Measurements from ENCODE around the gene BUD31. TPM values are rescaled to one million over a fixed set of nuclear protein-coding genes. Genes with fewer than 3 reads are reported as not detected.

Gene BUD31
- total and polyA plus RNA-seq, 9 of the 15 experiments (the other 6 are each of a cell fraction or from before 2014, with no cell fraction given), result 105 to 342 (median 247) TPM

GRCh38 chr7:99419323-99420021 lies 10.7 kb downstream of the BUD31 start (continued):
- TF ChIP-seq, protein P1, sequence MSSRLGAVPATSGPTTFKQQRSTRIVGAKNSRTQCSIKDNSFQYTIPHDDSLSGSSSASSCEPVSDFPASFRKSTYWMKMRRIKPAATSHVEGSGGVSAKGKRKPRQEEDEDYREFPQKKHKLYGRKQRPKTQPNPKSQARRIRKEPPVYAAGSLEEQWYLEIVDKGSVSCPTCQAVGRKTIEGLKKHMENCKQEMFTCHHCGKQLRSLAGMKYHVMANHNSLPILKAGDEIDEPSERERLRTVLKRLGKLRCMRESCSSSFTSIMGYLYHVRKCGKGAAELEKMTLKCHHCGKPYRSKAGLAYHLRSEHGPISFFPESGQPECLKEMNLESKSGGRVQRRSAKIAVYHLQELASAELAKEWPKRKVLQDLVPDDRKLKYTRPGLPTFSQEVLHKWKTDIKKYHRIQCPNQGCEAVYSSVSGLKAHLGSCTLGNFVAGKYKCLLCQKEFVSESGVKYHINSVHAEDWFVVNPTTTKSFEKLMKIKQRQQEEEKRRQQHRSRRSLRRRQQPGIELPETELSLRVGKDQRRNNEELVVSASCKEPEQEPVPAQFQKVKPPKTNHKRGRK (tag; IDR thresholded peaks at IDR 0.05), result no peak
- TF ChIP-seq NCOA6 (IDR thresholded peaks at IDR 0.05) (no peak), SUPT5H (IDR thresholded peaks at IDR 0.05) (0 out of 2 replicates have a peak, but pooled peaks have one; percentile 30), MAZ (CRISPR knock-in tag; conservative IDR thresholded peaks at IDR 0.05 in 1 of 2, IDR thresholded peaks at IDR 0.05 in 1 of 2) (no peak), FOXK1 (CRISPR knock-in tag; IDR thresholded peaks at IDR 0.05; ENCODE audit: borderline replicate concordance) (no peak), KLF10 (CRISPR knock-in tag; IDR thresholded peaks at IDR 0.05) (no peak), NCOA4 (IDR thresholded peaks at IDR 0.05; ENCODE audit: partially characterized antibody) (no peak), MTA2 (IDR thresholded peaks at IDR 0.05; ENCODE audit: low read depth) (no peak), TFAP4 (CRISPR knock-in tag; IDR thresholded peaks at IDR 0.05; ENCODE audit: borderline replicate concordance) (no peak), ZBED1 (IDR thresholded peaks at IDR 0.05) (no peak), MAFF (IDR thresholded peaks at IDR 0.05; ENCODE audit: low read length) (no peak), POLR2G (IDR thresholded peaks at IDR 0.05; ENCODE audit: low read depth, low read length) (peak; percentile 69), GABPB2 (CRISPR knock-in tag; conservative IDR thresholded peaks at IDR 0.05) (no peak), ZNF778 (CRISPR knock-in tag; IDR thresholded peaks at IDR 0.05) (no peak), TAF9B (IDR thresholded peaks at IDR 0.05; ENCODE audit: partially characterized antibody) (no peak), FUS (optimal IDR thresholded peaks at IDR 0.05; ENCODE audit: low read depth, low read length) (no peak), CGGBP1 (CRISPR knock-in tag; IDR thresholded peaks at IDR 0.05) (no peak), NONO (IDR thresholded peaks at IDR 0.05; ENCODE audit: low read depth in 2 of 2, low read length in 1 of 2) (no peak), ZKSCAN8 (CRISPR knock-in tag; IDR thresholded peaks at IDR 0.05) (no peak), ZNF174 (CRISPR knock-in tag; IDR thresholded peaks at IDR 0.05) (no peak), ILK (tag; IDR thresholded peaks at IDR 0.05; ENCODE audit: borderline replicate concordance, low read depth) (no peak), HNRNPLL (IDR thresholded peaks at IDR 0.05; ENCODE audit: low read depth, low read length, poor library complexity, severe bottlenecking) (no peak), SETDB1 (IDR thresholded peaks at IDR 0.05; ENCODE audit: low read length) (no peak), U2AF2 (optimal IDR thresholded peaks at IDR 0.05; ENCODE audit: low read depth, low read length) (no peak)
- TF ChIP-seq, protein P2, sequence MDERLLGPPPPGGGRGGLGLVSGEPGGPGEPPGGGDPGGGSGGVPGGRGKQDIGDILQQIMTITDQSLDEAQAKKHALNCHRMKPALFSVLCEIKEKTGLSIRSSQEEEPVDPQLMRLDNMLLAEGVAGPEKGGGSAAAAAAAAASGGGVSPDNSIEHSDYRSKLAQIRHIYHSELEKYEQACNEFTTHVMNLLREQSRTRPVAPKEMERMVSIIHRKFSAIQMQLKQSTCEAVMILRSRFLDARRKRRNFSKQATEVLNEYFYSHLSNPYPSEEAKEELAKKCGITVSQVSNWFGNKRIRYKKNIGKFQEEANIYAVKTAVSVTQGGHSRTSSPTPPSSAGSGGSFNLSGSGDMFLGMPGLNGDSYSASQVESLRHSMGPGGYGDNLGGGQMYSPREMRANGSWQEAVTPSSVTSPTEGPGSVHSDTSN (CRISPR knock-in tag; IDR thresholded peaks at IDR 0.05; ENCODE audit: low read depth), result no peak
- TF ChIP-seq, protein P2 (tag; conservative IDR thresholded peaks at IDR 0.05; ENCODE audit: low read depth), result no peak
